ENCODE data around the gene CLIP4.
"Not testable (repeated sequence)": the region's sequence is repeated elsewhere in the genome, so short reads cannot be mapped to it uniquely, and the experiment has no call there.

CLIP4 gene

DNA sequence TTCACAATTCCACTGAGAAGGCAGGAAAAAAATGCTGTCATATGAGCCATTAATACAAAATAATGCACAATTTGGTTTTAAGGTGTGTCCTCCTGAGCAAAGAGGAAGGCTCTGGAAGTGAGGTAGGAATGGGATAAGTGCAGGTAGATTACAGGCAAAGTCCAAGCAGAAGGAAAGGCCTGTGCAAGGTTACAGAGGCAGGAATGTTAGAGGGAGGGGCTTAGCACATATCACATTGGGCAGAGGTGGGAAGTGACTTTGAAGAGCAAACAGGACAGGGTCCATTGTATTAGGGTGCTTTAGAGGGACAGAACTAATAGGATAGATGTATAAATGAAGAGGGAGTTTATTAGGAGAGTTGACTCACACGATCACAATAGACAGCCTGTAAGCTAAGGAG, 14.7 kb upstream of the CLIP4 start:
- no peak for DNase-seq

DNA sequence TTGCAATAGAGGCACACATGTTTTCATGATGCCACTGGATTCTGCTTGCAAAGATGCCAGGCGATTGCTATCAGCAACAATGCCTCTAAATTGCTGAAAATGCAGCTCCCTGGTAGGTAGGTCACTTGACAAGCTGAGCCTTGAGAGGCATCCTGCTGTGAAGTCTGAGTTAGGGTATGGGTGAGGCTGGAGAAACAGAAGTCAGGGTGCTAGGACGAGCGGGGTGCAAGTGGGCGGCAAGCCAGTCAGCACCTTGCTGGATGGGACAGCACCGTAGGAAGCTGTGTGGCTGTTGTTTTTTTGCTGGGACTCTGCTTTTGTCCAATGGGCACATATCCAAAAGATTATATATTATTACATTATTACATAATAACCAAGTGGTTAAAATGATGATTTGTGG, 10.5 kb upstream of the CLIP4 start:
- DNase-seq: no peak

GRCh38 chr2:29105375-29105774, 9.8 kb upstream of the CLIP4 start:
- no peak for DNase-seq

DNA sequence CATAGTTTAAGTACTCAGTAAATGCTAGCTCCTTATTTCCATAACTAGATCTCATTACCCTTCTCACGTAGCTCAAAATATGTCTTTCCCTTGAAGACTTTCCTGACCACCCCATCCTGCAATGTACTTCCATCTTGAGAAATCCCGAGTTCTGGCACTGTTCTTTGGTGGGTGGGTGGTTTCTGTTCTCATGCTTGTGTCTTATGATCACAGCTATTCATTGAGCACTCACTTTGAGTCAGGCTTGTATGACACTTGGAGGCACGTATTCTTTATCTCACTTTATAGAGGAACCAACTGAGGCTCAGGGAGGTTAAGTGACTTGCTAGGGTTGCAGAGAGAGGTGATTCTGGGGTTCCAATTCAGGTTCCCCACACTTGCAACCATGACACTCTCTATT, 9.0 kb upstream of the CLIP4 start:
- DNase-seq: no peak

GRCh38 chr2:29106980-29107388, 8.2 kb upstream of the CLIP4 start:
- no peak for DNase-seq

DNA sequence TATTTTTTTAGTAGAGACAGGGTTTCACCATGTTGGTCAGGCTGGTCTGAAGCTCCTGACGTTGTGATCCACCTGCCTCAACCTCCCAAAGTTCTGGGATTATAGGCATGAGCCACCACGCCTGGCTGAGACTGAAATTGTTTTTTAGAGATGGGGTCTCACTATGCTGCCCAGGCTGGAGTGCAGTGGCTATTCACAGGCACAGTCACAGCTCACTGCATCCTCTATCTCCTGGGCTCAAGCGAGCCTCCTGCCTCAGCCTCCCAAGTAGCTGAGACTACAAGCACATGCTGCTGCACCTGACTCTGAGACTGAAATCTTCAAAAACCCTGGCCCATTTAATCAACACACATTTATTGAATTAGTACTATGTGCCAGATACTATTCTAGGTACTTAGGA, 7.7 kb upstream of the CLIP4 start:
- not testable (repeated sequence) for DNase-seq

DNA sequence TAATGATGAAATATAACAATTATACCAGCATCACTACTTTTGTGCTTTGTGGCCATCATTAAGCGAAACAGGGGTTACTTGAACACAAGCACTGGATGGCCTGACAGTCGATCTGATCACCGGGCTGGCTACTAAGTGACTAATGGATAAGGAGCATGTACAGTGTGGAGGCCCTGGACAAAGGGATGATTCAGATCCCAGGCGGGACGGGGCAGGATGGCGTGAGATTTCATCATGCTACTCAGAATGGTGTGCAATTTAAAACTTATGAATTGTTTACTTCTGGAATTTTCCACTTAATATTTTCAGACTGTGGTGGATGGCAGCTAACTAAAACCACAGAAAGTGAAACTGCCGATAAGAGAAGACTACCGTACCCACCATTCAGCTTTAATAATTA, 7.0 kb upstream of the CLIP4 start:
- no peak for DNase-seq

DNA sequence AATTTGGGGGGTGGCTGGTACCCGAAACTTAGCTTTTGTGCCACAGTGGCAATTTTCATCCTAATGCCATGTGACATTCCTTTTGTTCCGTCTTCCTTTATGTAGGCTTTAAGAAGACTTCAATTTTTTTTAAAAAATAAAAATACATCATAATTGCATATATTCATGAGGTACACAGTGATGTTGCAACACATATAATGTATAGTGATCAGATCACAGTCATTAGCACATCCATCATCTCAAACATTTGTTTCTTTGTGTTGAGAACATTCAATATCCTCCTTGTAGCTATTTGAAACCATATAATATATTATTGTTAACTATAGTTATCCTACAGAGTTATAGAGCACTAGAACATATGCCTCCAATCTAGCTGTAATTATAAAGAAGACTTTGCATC, 6.0 kb upstream of the CLIP4 start:
- no peak for DNase-seq

DNA sequence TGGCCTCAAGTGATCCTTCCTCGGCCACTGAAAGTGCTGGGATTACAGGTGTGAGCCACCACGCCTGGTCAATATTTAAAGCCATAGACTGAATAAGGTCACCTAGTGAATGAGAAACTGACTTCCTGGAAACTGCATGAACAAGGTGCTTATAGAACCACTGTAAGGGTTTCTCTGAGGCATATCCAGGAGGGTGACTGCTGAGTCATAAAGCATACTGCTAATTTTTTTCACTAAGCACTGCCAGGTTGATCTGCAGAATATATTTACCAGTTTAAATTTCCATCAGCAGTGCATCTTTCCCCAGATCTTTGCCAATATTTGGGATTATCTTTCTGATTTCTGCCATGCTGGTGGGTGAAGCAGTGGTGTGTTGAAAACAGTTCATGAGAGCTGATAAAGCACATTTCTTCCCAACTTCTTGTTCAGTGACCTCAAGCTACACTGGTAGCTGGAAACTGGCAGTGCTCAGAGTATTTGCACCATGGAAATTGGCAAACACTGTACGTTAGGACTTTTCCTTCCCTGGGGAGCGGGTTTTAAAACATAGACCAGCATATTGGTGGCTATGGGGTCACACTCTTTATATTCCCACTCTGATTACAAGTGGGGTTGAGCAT, 4.2 kb upstream of the CLIP4 start:
- no peak for DNase-seq

- DNase-seq: no peak
Measured at GRCh38 chr2:29112379-29112778, 2.8 kb upstream of the CLIP4 start.

DNA sequence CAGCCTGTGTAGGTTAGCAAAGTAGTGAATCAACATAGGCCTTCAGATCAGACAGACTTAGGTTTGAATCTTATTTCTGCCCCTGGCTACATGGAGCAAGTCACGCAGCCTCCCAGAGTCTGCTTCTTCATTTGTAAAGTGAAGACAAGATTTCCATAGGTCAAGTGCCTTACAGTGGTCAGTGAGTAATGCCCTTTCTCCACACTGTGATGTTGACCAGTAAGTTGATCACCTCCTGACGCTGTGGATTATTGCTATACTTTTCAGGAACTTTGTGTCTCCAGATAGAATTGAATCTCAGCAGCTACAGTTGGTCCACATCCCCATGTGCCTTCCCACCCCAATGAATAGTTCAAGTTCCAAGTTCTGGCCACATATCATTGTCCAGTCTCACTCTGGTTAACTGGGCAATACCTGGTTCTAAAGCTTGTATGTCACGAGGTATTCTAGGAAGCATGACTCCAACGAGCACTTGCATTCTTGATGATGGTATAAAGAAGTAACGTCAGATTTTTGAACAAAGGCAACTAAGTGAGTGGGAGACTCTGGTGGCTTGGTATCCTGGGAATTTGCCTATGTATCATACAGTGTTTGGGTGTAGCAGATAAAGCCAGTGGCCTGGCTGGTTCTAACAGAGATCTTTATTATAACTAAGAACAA, 2.1 kb upstream of the CLIP4 start:
- no peak for DNase-seq

DNA sequence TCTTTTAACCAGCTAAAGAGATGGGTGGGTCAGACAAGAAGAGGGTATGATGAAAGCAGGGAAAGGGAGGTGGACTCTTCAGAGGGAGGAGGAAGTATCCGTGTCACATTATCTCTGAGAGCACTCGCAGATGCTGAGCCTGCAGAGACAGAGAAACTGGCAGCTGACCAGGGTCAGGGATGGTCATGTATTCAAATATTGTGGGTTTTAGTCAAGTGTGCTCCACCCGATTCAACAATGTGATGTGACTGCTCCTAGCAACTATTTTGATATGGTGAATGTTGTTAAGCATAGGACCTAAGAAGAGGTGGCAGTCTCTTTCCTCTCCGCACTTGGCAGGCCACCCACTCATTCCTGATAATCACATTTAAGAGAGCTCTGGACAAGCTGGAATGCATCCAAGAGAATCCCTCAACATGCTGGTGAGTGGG, 1.3 kb upstream of the CLIP4 start:
- no peak for DNase-seq

DNA sequence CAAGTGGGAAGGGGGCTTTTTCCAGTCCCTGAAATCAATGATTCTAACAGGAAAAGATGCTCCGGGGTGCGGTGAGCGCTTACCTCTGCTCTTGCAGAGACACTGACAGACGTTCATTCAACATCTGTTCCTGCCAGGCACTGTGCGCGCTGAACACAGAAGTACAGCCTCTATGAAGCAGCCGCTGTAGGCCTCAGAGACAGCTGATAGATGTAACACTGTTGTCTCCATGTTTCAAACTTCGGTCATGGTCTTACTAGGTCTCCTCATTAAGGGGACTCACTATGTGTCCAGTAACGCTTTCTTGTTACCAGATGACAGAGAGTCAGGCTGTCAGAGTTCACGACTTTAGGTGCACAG, 649 bp upstream of the CLIP4 start:
- DNase-seq: peak; percentile 70

DNA sequence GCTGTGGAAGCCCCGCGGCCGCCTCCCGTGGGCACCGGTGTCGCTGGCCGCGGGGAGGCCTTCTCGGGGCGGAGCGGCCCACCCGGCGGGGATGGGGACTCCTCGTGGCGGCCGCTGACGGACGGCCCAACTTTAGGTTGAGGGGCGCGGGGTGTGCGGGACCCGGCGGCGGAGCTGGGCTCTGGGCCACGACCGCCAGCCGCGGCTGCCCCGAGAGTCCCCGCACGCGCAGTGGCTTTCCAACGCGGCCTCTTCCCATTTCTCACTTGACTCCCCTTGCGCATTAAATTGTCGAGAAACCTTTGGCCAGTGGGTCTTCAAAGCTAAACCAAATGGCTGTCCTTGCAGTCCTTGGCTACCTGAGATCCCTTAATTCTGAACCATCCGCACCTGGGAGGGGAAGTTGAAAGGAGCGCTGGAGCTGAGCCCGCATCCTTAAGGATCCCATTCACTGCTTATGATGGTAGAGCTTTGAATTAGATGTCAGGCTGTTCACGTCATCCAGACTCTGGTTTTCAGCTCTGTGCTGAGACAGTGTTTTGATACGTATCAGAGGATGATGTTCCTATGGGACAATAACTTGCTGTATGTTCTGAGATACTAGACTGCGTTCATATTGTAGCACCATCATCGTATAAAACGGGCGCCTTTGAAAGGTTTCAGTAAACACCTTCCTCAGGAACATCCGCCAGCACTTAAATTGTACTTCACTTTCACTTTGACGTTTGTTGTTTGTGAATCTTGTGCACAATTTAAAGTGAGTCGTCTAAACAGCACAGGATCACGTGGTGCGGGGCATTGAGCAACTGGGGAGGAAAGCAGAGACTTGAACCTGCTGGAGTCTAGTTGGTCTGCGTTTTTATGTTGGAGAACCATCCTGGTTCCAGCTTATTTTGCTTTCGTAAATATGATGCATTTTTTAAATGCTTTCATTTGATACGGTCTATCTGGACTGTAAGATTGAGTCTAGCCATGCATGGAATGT, 874 bp downstream of the CLIP4 start:
- peak; percentile 41 for DNase-seq

GRCh38 chr2:29117636-29118303, 2.6 kb downstream of the CLIP4 start:
- no peak for DNase-seq

DNA sequence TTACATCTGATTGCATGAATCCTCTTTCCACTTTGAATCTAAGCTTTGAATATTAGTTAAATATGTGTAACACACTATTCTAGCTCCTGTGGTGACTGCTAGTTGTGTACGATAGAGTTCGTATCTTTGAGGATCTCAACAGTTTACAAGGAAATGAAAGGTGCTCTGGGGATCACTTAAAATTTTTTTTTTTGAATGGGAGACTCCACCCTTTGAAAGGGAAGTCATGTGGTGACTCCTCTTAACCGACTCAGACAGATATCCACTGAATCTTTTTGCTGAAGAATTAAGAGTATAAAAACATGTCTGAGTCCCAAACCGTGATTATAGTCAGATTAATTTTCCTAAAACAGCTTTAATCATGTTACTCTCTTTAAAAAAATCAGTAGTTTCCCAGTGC, 4.0 kb downstream of the CLIP4 start:
- no peak for DNase-seq

DNA sequence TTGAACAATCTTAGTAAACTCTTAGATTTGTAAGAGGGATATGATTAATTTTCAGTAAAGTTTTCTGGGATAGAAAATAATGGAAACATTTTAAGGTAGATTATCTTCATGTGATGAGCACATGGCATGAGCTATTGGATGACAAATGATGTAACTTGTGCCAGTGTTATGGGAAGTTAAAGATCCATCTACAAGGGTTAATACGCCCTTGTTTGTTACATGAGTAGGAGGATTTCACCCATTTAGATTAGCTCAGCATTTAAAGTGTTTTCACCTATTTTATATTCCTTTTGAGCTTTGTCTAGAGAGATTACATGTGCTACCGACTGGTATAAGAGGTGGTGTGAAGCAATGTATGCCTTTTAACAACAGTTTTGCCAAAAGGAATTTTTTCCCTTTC, 5.6 kb downstream of the CLIP4 start:
- no peak for DNase-seq

DNA sequence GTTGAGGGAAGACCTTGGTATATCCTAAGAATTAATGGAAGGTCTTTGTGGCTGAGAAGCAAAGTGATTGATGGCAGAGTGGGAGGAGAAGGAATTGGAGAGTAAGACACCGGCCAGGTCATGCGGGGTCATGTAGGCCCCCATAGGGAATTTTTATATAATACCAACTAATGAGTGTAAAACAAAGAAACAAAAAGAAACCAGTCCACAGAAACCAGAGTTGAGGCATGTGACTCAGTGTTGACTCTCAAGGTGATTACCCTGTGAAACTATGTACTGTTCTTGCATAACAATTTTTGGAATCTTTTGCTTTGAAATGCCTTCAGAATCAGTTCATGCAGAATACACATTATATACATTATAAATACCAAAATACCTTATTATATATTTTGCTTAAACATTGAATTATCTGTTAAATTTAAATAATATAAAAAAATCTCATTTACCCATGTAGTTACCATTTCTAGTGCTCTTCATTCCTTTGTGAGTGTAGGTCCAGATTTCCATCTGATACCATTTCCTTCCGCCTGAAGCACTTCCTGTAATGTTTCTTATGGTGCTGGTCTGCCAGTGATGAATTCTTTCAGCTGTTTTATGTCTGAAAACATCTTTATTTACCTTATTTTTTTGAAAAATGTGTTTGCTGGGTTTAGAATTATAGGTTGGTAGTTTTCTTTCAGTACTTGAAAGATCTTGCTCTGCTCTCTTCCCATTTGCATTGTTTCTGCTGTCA, 8.6 kb downstream of the CLIP4 start:
- no peak for DNase-seq

DNA sequence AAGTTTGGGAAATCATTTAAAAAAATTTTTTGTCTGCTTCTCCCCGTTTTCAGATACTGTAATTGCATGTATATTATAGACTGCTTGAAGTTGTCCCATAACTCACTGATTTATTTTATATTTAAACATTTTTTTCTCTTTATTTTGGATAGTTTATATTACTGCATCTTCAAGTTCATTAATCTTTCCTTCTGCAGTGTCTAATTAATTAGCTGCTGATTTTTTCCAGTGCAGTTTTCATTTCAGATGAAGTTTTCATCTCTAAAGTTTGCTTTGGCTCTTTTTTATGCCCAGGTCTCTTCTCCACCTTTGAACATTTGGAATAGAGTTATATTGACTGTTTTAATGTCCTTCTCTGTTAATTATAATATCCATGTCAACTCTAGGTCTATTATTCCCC, 9.3 kb downstream of the CLIP4 start:
- no peak for DNase-seq

DNA sequence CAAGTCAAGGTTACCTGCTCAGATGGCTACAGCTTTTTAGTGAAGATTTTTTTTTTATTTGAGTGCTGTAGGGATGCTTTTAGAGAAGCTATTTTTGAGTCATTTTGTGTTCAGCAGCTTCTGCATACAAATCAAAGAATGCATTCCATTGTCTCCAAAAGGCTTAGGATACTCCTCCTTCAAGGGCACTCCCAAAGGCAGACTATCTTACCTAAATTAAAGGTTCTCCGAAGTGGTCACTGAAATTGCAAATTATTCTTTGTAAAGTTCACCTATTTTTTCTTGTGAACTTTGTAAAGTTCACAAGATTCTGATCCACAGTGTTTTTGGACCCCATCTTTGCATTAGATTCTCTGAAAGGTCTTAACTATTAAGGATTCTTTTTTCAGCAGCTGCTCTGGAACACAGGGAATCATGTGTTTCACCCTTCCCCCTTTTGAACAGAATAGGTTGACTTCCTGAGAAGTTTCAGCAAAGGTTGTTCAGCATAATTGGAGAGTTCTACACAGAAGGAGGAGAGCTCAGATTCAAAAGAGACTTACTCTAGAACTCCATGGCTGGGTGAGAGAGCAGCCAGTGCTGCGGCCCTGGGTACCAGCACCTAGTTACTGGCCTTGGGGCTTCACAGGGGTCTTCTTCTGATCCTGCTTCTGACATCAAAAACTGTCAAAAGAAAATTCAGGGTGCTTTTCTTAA, 14.5 kb downstream of the CLIP4 start:
- DNase-seq: no peak

GRCh38 chr2:29130295-29130694, 15.1 kb downstream of the CLIP4 start:
- DNase-seq: no peak

GRCh38 chr2:29134933-29135332, 19.7 kb downstream of the CLIP4 start:
- no peak for DNase-seq
